Keratinocyte (primary cell): ENCODE measurements around the gene ZBTB20.

Experiments
- CTCF ChIP-seq, 3 experiments: IDR thresholded peaks in 1 of 3; conservative IDR thresholded peaks in 1 of 3; optimal IDR thresholded peaks in 1 of 3; 2 replicates in 2 of 3; 3 replicates in 1 of 3; pipeline versions ENCODE3 to v1.5.1; 2011; ENCODE audit warnings: low read length in 3 of 3, mild to moderate bottlenecking in 3 of 3, moderate library complexity in 2 of 3, control low read depth in 1 of 3, inconsistent platforms in 1 of 3; ENCODE audit not compliant: insufficient read depth in 2 of 3; ENCODE audit errors: extremely low read depth in 1 of 3
- EZH2 ChIP-seq: IDR thresholded peaks from one replicate; pipeline ENCODE4 v1.6.1; 2012; ENCODE audit warnings: inconsistent platforms, mild to moderate bottlenecking, low read length, moderate library complexity

GRCh38 chr3:114421204-114421603, 725.9 kb downstream of the ZBTB20 start:
- TF ChIP-seq CTCF (optimal IDR thresholded peaks at IDR 0.05 in 1 of 3, IDR thresholded peaks at IDR 0.05 in 1 of 3, conservative IDR thresholded peaks at IDR 0.05 in 1 of 3; ENCODE audit: extremely low read depth in 1 of 3, insufficient read depth in 2 of 3, low read length in 3 of 3), result no peak
- no peak for TF ChIP-seq EZH2
